PFSK-1 (cell line): ENCODE measurements around the gene CDK16.

Source experiments
- FOXP2 ChIP-seq: optimal IDR thresholded peaks from 2 replicates; pipeline ENCODE3; 2011; ENCODE audit warnings: borderline replicate concordance, control low read depth, inconsistent platforms; ENCODE audit not compliant: insufficient read depth; ENCODE audit errors: extremely low read length, extremely low read depth
- POLR2AphosphoS5 ChIP-seq: IDR thresholded peaks from 2 replicates; pipeline ENCODE4 v1.6.1; 2012; ENCODE audit warnings: low read depth, mild to moderate bottlenecking, control low read depth, low read length, moderate library complexity
- REST ChIP-seq, 2 experiments: IDR thresholded peaks; 2 replicates each; pipeline versions ENCODE4 v1.6.1 to v1.8.0; 2011 to 2012; ENCODE audit warnings: low read depth in 2 of 2, low read length in 2 of 2, control low read depth in 1 of 2, inconsistent platforms in 1 of 2, mild to moderate bottlenecking in 1 of 2, moderate library complexity in 1 of 2; ENCODE audit not compliant: insufficient read depth in 1 of 2
- SIN3A ChIP-seq: IDR thresholded peaks from 2 replicates; pipeline ENCODE4 v1.6.1; 2012; ENCODE audit warnings: mild to moderate bottlenecking, low read length, moderate library complexity, borderline replicate concordance; ENCODE audit not compliant: insufficient read depth
- TAF1 ChIP-seq: IDR thresholded peaks from 2 replicates; pipeline ENCODE4 v1.6.1; 2012; ENCODE audit warnings: low read length, control low read depth, borderline replicate concordance; ENCODE audit not compliant: insufficient read depth

The CDK16 gene

GRCh38 chrX:47224266-47224895 is 5.9 kb downstream of the CDK16 start:
- TF ChIP-seq SIN3A (no peak), REST (IDR thresholded peaks at IDR 0.05; ENCODE audit: insufficient read depth in 1 of 2, low read depth in 2 of 2, low read length in 2 of 2) (no peak), POLR2AphosphoS5 (no peak), TAF1 (no peak), FOXP2 (no peak)

- no peak for TF ChIP-seq POLR2AphosphoS5
- no peak for TF ChIP-seq FOXP2
- no peak for TF ChIP-seq REST (IDR thresholded peaks at IDR 0.05; ENCODE audit: insufficient read depth in 1 of 2, low read depth in 2 of 2, low read length in 2 of 2)
- TF ChIP-seq SIN3A: no peak
- no peak for TF ChIP-seq TAF1
Observed at GRCh38 chrX:47224896-47225290, 6.4 kb downstream of the CDK16 start.

- TF ChIP-seq REST (IDR thresholded peaks at IDR 0.05; ENCODE audit: insufficient read depth in 1 of 2, low read depth in 2 of 2, low read length in 2 of 2) (no peak), TAF1 (no peak), SIN3A (no peak), POLR2AphosphoS5 (no peak), FOXP2 (no peak)
Observed at GRCh38 chrX:47226071-47226470, 7.6 kb downstream of the CDK16 start.

- TF ChIP-seq TAF1 (no peak), POLR2AphosphoS5 (no peak), REST (IDR thresholded peaks at IDR 0.05; ENCODE audit: insufficient read depth in 1 of 2, low read depth in 2 of 2, low read length in 2 of 2) (no peak), SIN3A (no peak), FOXP2 (no peak)
Observed at GRCh38 chrX:47226531-47227333, 8.3 kb downstream of the CDK16 start.

GRCh38 chrX:47227334-47227583 is 8.8 kb downstream of the CDK16 start:
- no peak for TF ChIP-seq POLR2AphosphoS5
- no peak for TF ChIP-seq SIN3A
- TF ChIP-seq FOXP2: no peak
- TF ChIP-seq TAF1: no peak
- TF ChIP-seq REST (IDR thresholded peaks at IDR 0.05; ENCODE audit: insufficient read depth in 1 of 2, low read depth in 2 of 2, low read length in 2 of 2): no peak
